NCI-H128 (cell line): Measurements from ENCODE around the gene COL8A1.

Experiments
- DNase-seq: peaks from one replicate; lab custom pipeline; 2025; ENCODE audit not compliant: unreplicated experiment; lab: John Stamatoyannopoulos, UW

The COL8A1 gene

GRCh38 chr3:99637368-99638111 is 854 bp upstream of the COL8A1 start:
- DNase-seq = no peak

GRCh38 chr3:99639579-99639978 is 1.2 kb downstream of the COL8A1 start:
- DNase-seq = no peak

DNA sequence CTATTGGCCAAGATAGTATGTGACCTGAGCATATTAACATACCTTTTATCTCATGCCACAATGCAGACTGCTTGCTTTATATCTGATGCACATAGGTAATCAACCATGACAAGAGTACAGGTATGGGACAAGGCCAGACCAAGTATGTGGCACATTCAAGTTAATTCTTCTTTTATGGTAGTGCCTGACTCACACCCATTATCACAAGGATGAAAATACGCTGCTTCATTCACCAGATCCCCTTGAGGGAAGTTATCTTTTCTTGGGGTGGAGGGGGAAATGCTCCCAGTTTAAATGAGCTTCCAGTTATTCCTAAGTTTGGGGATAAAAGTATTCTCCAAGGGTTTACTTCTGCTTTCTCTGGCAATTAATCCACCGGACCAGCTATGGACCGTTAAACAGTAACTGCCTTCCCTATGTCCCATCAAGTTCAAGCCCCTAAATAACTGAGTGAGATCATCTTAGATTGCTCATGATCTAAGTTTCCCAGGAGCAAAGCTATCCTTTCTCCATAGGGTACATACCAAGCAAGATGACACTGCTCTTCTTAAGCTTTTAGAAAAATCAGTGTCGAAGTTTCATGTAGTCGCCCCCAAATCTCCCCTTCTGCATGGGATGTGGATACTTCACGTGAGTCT is 1.9 kb downstream of the COL8A1 start:
- DNase-seq = no peak

GRCh38 chr3:99641480-99641879 is 3.1 kb downstream of the COL8A1 start:
- no peak for DNase-seq

GRCh38 chr3:99641982-99642381 is 3.6 kb downstream of the COL8A1 start:
- no peak for DNase-seq

- no peak for DNase-seq
These were observed 5.6 kb downstream of the COL8A1 start for GRCh38 chr3:99644017-99644416.

DNA sequence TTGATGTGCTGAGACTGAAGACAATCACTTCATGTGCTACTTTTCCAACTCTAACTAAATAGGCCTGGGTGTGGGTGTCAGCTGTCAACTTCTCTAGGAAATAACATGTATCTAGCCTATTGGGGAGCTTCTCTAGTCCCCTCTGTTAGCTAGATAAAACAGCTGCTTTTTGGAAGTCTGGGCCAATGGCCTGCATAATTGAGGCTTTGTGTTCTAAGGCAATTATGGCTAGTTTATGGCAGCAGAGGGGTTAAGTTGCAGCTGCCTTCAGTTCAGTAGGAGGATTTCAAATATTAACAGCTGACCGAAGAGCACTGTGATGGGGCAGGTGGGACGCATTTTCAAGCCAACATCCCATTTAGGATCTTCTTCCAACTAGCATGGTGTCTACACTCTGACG is 6.4 kb downstream of the COL8A1 start:
- DNase-seq = no peak

GRCh38 chr3:99645277-99646106 is 7.1 kb downstream of the COL8A1 start:
- no peak for DNase-seq

- no peak for DNase-seq
These were observed 7.7 kb downstream of the COL8A1 start for GRCh38 chr3:99646107-99646435.

DNA sequence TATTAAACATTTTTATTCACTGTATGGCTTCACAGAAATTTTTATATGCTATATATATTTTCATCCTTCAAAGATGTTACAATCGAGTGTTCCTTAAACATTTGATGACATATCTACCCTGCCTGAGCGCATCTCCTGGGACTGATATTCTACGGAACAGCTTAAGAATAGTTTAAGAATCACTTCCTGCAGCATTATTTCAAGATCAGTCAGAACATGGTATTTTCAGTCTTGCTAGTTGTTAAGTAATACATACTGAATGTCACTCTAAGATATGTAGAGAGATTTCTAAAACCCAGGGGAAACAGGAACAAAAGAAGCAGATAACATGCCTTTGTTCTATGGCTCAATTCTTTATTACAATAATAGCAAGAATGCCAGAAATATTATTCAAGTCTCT is 8.7 kb downstream of the COL8A1 start:
- no peak for DNase-seq

DNA sequence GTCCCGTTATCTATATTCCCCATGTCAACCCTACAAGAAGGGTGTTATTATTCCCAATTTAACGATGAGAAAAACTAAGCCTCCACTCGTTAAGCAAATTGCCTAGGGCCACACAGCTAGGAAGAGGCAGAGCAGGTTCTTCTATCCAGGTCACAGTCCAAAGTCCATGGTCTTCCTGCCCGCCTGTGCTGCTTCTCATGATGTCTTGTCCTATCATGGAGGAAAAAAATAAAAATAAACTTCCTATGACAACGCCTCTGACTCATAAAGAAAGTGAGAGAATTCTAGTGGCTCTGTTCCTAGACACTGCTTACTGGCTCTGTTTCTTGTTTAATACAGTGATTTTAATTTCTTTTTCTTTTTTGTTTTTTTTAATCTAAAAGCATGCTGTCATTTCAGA is 9.7 kb downstream of the COL8A1 start:
- no peak for DNase-seq

DNA sequence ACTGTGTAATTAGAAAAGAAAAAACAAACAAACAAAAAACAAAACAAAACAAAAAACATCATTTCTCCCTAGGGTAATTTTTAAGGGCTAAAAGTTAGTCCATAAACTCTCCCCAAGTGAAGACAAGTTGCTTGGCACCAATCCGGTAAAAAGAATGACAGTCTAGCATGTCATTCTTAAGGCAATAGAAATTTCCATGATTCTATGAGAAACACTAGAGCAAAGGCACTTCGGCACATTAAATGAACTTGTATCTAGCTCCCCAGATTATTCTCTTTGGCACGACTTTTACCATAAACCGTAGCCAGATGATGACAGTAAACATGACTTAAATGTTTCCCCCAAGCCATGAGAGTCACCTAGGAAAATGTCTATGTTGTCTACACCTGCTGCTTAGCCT is 10.1 kb downstream of the COL8A1 start:
- DNase-seq = no peak

GRCh38 chr3:99651531-99651930 is 13.1 kb downstream of the COL8A1 start:
- DNase-seq = no peak

GRCh38 chr3:99656624-99657023 is 18.2 kb downstream of the COL8A1 start:
- DNase-seq = no peak

GRCh38 chr3:99658274-99658673 is 19.9 kb downstream of the COL8A1 start:
- no peak for DNase-seq

- DNase-seq = no peak
These were observed 20.6 kb downstream of the COL8A1 start for GRCh38 chr3:99659032-99659431.

- DNase-seq = no peak
These were observed 21.6 kb downstream of the COL8A1 start for GRCh38 chr3:99659951-99660350.

DNA sequence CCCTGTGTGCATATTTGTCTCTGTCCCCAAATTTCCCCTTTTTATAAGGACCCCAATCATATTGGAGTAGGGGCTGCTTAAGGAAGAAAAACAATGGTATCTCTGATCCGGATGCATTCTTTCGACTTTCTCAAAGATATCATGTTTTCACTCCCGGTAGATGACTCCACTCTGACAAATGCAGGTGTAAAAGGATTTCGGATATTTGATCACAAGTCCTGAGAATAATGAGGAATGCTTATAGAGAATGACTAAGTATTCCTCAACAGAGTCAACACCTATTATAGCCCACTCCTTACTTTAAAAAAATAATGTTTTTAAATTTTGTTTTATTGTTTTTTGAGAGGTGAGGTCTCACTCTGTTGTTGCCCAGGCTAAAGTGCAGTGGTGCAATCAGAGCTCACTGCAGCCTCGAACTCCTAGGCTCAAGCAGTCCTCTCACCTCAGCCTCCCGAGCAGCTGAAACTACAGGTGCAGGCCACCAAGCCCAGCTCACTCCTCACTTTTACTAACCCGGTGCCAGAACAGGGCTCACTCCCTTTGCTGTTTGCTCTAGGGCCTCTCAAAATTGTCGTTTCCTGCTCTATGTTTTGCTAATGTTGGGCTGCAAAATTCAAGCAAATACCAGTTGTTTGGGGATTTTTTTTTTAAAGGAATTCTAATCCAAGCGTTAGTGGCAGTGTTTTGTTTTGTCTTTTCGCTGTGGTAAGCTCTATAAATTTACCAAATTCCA is 24.6 kb downstream of the COL8A1 start:
- no peak for DNase-seq

DNA sequence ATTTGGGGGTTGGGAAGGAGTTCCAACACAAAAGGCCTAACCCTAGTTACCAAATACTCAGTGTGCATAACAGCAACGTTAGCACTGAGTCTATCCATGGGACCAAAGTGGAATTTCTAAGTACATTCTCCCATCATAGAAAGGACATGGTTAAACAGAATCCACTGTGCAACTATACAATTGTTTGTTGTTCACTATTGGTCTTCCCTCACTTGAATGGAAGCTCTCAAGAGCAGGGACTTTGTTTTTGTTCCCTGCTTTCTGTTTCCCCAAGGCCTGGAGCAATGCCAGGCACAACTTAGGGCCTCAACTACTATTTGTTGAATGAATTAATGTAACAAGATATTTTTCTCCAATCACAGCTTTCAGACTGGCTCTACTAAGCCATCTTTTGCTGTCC is 25.6 kb downstream of the COL8A1 start:
- no peak for DNase-seq

DNA sequence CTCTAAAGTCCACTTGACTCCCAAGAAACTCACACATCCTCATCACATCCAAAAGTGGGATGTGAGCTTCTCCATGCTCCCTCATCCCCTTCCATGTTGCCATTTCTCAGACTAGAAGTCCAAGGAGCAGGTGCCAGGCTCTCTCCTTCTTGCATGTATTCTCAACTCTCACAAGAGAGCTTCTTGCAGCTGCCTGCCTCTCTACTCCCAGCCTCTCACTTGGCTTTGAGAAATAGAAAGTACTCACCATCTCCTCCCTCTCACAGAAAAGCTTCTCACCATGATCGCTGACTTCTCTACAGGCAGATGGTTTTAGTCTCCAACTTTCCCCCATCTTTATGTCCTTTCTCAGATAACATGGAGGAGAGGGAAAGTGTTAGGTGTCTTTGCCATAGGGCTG is 26.6 kb downstream of the COL8A1 start:
- no peak for DNase-seq

DNA sequence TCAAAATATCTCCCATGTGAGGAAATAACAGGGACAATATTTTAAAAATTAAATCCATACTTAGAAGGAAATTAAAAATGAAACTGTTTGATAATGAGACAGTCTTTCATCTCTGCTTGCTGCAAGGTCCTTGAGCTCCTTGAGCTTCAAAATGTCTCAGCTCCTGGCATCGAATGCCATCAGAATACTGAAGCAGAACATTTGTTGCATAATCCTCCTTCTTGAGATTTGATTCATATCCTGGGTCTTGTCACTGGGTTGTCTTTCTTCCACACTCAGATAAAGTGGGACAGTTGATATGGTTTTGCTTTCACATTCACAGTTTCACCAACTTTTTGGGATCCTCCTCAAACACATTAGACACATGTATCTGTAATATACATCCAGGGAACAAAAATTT is 27.8 kb downstream of the COL8A1 start:
- DNase-seq = no peak
